SK-N-SH treated with all-trans-retinoic acid at 6 μM for 48 hours (cell line): ENCODE results near the gene ZNRF2.

Experiments
- ATAC-seq: fragments of 200-7000 bp; cut with Tn5 transposase; 3 replicates; pipeline ENCODE4 v1.9.1; 2020; ENCODE audit warnings: mild to moderate bottlenecking, moderate library complexity
- ARNTL ChIP-seq: fragments of 450-650 bp; formaldehyde crosslinking; IDR thresholded peaks from 2 replicates; pipeline ENCODE4 v1.5.0; 2020; ENCODE audit warnings: low read depth, mild to moderate bottlenecking, moderate library complexity, borderline replicate concordance
- BACH2 ChIP-seq: fragments of 250-450 bp; sonication (Bioruptor Pico); IDR thresholded peaks from 2 replicates; pipeline ENCODE4 v1.9.0; 2021; ENCODE audit warnings: mild to moderate bottlenecking, borderline replicate concordance
- CSDC2 ChIP-seq: fragments of 250-450 bp; sonication (Bioruptor Pico); IDR thresholded peaks from 2 replicates; pipeline ENCODE4 v1.5.0; 2020; ENCODE audit warnings: mild to moderate bottlenecking, moderate library complexity
- ESRRG ChIP-seq: fragments of 250-450 bp; sonication (Bioruptor Pico); IDR thresholded peaks from 2 replicates; pipeline ENCODE4 v1.6.1; 2021; ENCODE audit warnings: mild to moderate bottlenecking
- GLIS3 ChIP-seq: fragments of 250-450 bp; sonication (Bioruptor Pico); IDR thresholded peaks from 2 replicates; pipeline ENCODE4 v1.5.0; 2020; ENCODE audit warnings: mild to moderate bottlenecking, moderate library complexity
- ISL1 ChIP-seq: fragments of 250-450 bp; sonication (Bioruptor Pico); IDR thresholded peaks from 2 replicates; pipeline ENCODE4 v2.1.2; 2022; ENCODE audit warnings: mild to moderate bottlenecking, moderate library complexity
- OSR1 ChIP-seq: fragments of 250-450 bp; sonication (Bioruptor Pico); IDR thresholded peaks from 2 replicates; pipeline ENCODE4 v1.8.0; 2022; ENCODE audit warnings: moderate library complexity, mild to moderate bottlenecking, inconsistent platforms
- PATZ1 ChIP-seq: fragments of 250-450 bp; sonication (Bioruptor Pico); IDR thresholded peaks from 2 replicates; pipeline ENCODE4 v1.8.0; 2020; ENCODE audit warnings: mild to moderate bottlenecking, moderate library complexity, borderline replicate concordance
- RARB ChIP-seq: fragments of 250-450 bp; sonication (Bioruptor Pico); IDR thresholded peaks from 2 replicates; pipeline ENCODE4 v1.8.0; 2021; ENCODE audit warnings: mild to moderate bottlenecking, moderate library complexity
- SNAI2 ChIP-seq: fragments of 250-450 bp; sonication (Bioruptor Pico); IDR thresholded peaks from 2 replicates; pipeline ENCODE4 v1.5.0; 2020; ENCODE audit warnings: mild to moderate bottlenecking, moderate library complexity
- TCF4 ChIP-seq: fragments of 250-450 bp; sonication (Bioruptor Pico); IDR thresholded peaks from 2 replicates; pipeline ENCODE4 v1.8.0; 2021; ENCODE audit warnings: mild to moderate bottlenecking, moderate library complexity, borderline replicate concordance
- TOX ChIP-seq: fragments of 250-450 bp; sonication (Bioruptor Pico); IDR thresholded peaks from 2 replicates; pipeline ENCODE4 v1.8.0; 2021; ENCODE audit warnings: mild to moderate bottlenecking, moderate library complexity, borderline replicate concordance
- ZC3H10 ChIP-seq: fragments of 250-450 bp; sonication (Bioruptor Pico); IDR thresholded peaks from 2 replicates; pipeline ENCODE4 v1.5.1; 2021; ENCODE audit warnings: mild to moderate bottlenecking, moderate library complexity
- ZFP3 ChIP-seq: fragments of 250-450 bp; sonication (Bioruptor Pico); IDR thresholded peaks from 2 replicates; pipeline ENCODE4 v1.5.0; 2020; ENCODE audit warnings: mild to moderate bottlenecking, moderate library complexity
- ZFP30 ChIP-seq: fragments of 450-650 bp; formaldehyde crosslinking; IDR thresholded peaks from 2 replicates; pipeline ENCODE4 v1.5.0; 2022; ENCODE audit warnings: mild to moderate bottlenecking, moderate library complexity
- ZNF565 ChIP-seq: fragments of 450-650 bp; formaldehyde crosslinking; conservative IDR thresholded peaks from 2 replicates; pipeline ENCODE4 v1.5.0; 2020; ENCODE audit warnings: low read depth, mild to moderate bottlenecking, moderate library complexity
- ZNF70 ChIP-seq: fragments of 450-650 bp; formaldehyde crosslinking; IDR thresholded peaks from 2 replicates; pipeline ENCODE4 v1.5.0; 2020; ENCODE audit warnings: mild to moderate bottlenecking, moderate library complexity
- ZNF8 ChIP-seq: fragments of 450-650 bp; formaldehyde crosslinking; IDR thresholded peaks from 2 replicates; pipeline ENCODE4 v1.5.0; 2020; ENCODE audit warnings: mild to moderate bottlenecking, moderate library complexity
- TF ChIP-seq, protein P1 (sequence below): fragments of 250-450 bp; sonication (Bioruptor Pico); IDR thresholded peaks from 2 replicates; pipeline ENCODE4 v1.5.0; 2020; ENCODE audit warnings: mild to moderate bottlenecking, moderate library complexity
- TF ChIP-seq, protein P2 (sequence below): fragments of 250-450 bp; sonication (Bioruptor Pico); IDR thresholded peaks from 2 replicates; pipeline ENCODE4 v1.5.1; 2020; ENCODE audit warnings: low read depth, mild to moderate bottlenecking, moderate library complexity
- TF ChIP-seq, protein P3 (sequence below): fragments of 250-450 bp; sonication (Bioruptor Pico); IDR thresholded peaks from 2 replicates; pipeline ENCODE4 v1.5.1; 2021; ENCODE audit warnings: mild to moderate bottlenecking, moderate library complexity
- TF ChIP-seq, protein P4 (sequence below): fragments of 250-450 bp; sonication (Bioruptor Pico); IDR thresholded peaks from 2 replicates; pipeline ENCODE4 v1.8.0; 2021; ENCODE audit warnings: low read depth, mild to moderate bottlenecking, moderate library complexity, borderline replicate concordance

The ZNRF2 gene

DNA sequence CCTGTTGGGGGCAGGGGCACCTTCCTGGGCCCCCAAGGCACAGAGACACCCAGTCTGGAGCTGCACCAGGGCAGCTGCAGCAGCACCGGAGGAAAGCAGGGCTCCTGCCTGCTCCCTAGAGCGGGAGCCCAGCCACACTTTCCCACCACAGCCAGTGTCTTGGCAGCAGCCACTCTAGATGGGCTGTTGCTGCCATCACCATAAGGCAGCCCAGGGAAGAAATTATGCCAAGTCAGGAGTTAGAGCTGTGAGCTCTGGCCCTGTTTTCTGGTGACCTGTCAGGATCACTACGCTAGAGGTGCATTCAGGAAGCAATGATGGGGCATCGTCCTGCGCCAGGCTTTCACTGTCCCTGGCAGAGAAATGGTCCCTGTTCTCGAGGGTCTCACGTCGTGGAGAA lies 38.0 kb upstream of the ZNRF2 start:
- no peak; the same call in 2 of the 3 replicates for ATAC-seq
- TF ChIP-seq GLIS3 = no peak
- no peak for TF ChIP-seq ZFP3
- no peak for TF ChIP-seq SNAI2 (CRISPR knock-in tag)
- TF ChIP-seq RARB (CRISPR knock-in tag) = no peak
- no peak for TF ChIP-seq CSDC2 (CRISPR knock-in tag)
- TF ChIP-seq ARNTL (CRISPR knock-in tag) = no peak
- TF ChIP-seq BACH2 = no peak
- no peak for TF ChIP-seq ZC3H10 (CRISPR knock-in tag)
- no peak for TF ChIP-seq ISL1 (CRISPR knock-in tag)
- TF ChIP-seq, protein P1, sequence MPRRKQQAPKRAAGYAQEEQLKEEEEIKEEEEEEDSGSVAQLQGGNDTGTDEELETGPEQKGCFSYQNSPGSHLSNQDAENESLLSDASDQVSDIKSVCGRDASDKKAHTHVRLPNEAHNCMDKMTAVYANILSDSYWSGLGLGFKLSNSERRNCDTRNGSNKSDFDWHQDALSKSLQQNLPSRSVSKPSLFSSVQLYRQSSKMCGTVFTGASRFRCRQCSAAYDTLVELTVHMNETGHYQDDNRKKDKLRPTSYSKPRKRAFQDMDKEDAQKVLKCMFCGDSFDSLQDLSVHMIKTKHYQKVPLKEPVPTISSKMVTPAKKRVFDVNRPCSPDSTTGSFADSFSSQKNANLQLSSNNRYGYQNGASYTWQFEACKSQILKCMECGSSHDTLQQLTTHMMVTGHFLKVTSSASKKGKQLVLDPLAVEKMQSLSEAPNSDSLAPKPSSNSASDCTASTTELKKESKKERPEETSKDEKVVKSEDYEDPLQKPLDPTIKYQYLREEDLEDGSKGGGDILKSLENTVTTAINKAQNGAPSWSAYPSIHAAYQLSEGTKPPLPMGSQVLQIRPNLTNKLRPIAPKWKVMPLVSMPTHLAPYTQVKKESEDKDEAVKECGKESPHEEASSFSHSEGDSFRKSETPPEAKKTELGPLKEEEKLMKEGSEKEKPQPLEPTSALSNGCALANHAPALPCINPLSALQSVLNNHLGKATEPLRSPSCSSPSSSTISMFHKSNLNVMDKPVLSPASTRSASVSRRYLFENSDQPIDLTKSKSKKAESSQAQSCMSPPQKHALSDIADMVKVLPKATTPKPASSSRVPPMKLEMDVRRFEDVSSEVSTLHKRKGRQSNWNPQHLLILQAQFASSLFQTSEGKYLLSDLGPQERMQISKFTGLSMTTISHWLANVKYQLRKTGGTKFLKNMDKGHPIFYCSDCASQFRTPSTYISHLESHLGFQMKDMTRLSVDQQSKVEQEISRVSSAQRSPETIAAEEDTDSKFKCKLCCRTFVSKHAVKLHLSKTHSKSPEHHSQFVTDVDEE (CRISPR knock-in tag) = no peak
- TF ChIP-seq ZNF8 = no peak
- no peak for TF ChIP-seq ZNF565 (CRISPR knock-in tag)
- TF ChIP-seq, protein P2, sequence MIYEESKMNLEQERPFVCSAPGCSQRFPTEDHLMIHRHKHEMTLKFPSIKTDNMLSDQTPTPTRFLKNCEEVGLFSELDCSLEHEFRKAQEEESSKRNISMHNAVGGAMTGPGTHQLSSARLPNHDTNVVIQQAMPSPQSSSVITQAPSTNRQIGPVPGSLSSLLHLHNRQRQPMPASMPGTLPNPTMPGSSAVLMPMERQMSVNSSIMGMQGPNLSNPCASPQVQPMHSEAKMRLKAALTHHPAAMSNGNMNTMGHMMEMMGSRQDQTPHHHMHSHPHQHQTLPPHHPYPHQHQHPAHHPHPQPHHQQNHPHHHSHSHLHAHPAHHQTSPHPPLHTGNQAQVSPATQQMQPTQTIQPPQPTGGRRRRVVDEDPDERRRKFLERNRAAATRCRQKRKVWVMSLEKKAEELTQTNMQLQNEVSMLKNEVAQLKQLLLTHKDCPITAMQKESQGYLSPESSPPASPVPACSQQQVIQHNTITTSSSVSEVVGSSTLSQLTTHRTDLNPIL (CRISPR knock-in tag) = no peak
- no peak for TF ChIP-seq PATZ1 (CRISPR knock-in tag)
- TF ChIP-seq, protein P3, sequence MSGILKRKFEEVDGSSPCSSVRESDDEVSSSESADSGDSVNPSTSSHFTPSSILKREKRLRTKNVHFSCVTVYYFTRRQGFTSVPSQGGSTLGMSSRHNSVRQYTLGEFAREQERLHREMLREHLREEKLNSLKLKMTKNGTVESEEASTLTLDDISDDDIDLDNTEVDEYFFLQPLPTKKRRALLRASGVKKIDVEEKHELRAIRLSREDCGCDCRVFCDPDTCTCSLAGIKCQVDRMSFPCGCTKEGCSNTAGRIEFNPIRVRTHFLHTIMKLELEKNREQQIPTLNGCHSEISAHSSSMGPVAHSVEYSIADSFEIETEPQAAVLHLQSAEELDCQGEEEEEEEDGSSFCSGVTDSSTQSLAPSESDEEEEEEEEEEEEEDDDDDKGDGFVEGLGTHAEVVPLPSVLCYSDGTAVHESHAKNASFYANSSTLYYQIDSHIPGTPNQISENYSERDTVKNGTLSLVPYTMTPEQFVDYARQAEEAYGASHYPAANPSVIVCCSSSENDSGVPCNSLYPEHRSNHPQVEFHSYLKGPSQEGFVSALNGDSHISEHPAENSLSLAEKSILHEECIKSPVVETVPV (CRISPR knock-in tag) = no peak
- TF ChIP-seq TOX (CRISPR knock-in tag) = no peak
- TF ChIP-seq TCF4 (CRISPR knock-in tag) = no peak

DNA sequence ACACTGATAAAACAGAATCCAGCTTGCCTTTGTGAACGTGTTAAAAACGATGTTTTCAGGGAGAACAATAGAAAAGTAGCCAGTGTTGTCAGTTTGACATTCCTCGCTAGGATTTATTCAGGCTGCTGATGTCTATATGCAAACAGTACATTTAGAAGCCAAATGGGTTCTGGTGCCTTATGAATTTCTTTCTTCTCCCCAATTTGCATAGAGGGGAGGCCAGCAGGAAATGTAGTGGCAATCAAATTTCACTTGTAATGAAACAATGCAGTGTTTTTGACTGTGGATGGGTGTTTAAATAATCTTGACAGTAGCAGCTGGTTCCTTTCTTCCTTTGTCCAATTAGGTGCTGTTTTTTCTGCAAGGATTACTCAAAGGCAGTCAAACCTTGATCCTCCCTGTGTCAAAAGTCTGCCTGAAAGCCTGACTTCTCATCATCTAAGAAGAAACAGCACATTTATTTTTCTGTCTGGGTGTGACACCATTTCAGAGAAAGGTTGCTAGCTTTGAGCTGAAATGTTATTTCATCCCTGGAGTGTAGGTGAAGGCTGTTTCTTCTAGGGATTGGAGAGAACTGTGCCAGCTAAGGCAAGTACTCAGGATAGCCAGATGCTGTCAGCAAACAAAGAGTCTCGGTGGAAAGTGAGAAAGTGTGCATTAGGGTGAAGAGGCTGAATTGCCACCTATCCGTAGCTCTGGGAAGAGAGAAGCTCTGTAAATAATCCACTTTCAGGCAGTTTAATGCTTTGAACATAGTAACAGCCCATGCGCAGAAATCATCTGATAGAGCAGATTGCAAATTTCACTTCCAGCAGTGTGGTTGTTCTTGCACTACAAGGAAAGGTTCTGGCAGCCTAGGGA lies 36.6 kb upstream of the ZNRF2 start:
- no peak for ATAC-seq

More for the DNA sequence above, 36.6 kb upstream of the ZNRF2 start:
- no peak for TF ChIP-seq ESRRG (CRISPR knock-in tag)
- no peak for TF ChIP-seq RARB (CRISPR knock-in tag)
- no peak for TF ChIP-seq ZC3H10 (CRISPR knock-in tag)
- TF ChIP-seq, protein P4, sequence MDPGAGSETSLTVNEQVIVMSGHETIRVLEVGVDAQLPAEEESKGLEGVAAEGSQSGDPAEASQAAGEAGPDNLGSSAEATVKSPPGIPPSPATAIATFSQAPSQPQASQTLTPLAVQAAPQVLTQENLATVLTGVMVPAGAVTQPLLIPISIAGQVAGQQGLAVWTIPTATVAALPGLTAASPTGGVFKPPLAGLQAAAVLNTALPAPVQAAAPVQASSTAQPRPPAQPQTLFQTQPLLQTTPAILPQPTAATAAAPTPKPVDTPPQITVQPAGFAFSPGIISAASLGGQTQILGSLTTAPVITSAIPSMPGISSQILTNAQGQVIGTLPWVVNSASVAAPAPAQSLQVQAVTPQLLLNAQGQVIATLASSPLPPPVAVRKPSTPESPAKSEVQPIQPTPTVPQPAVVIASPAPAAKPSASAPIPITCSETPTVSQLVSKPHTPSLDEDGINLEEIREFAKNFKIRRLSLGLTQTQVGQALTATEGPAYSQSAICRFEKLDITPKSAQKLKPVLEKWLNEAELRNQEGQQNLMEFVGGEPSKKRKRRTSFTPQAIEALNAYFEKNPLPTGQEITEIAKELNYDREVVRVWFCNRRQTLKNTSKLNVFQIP (CRISPR knock-in tag) = no peak
- TF ChIP-seq PATZ1 (CRISPR knock-in tag) = no peak
- TF ChIP-seq ZNF8 = no peak
- TF ChIP-seq CSDC2 (CRISPR knock-in tag) = no peak
- TF ChIP-seq GLIS3 = no peak
- TF ChIP-seq ZNF70 (CRISPR knock-in tag) = no peak
- TF ChIP-seq ZFP30 = no peak
- TF ChIP-seq ISL1 (CRISPR knock-in tag) = no peak
- no peak for TF ChIP-seq OSR1 (CRISPR knock-in tag)
- TF ChIP-seq ZNF565 (CRISPR knock-in tag) = no peak
- TF ChIP-seq, all 23 proteins: peak for 0
